ENCODE measurements around the gene PLAAT3. TPM values are rescaled to one million over a fixed set of nuclear protein-coding genes. Genes with fewer than 3 reads are reported as not detected.

The PLAAT3 gene
- polyA plus RNA-seq, 1 of the 3 experiments (the other 2 are of a cell fraction), result 44.0 TPM

DNA sequence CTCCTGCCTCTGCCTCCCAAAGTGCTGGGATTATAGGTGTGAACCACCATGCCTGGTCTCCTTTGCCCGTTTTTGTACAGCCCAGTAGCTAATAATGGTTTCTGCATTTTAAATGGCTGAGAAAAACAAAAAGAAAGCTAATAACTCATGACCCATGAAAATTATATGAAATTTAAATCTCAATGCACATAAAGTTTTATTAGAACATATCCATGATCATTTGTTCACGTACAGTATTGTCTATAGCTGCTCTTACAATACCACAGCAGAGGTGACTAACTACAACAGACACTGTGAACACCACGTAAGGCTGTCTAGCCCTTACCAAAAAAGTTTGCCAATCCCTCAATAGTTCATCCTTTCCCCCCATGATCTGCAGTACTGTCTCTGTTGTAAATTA lies 44.7 kb downstream of the PLAAT3 start (continued):
- TF ChIP-seq EZH2phosphoT487 (IDR thresholded peaks at IDR 0.05; ENCODE audit: borderline replicate concordance, low read depth), result no peak
- TF ChIP-seq, protein P1, sequence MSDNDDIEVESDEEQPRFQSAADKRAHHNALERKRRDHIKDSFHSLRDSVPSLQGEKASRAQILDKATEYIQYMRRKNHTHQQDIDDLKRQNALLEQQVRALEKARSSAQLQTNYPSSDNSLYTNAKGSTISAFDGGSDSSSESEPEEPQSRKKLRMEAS (IDR thresholded peaks at IDR 0.05; ENCODE audit: low read depth), result no peak

DNA sequence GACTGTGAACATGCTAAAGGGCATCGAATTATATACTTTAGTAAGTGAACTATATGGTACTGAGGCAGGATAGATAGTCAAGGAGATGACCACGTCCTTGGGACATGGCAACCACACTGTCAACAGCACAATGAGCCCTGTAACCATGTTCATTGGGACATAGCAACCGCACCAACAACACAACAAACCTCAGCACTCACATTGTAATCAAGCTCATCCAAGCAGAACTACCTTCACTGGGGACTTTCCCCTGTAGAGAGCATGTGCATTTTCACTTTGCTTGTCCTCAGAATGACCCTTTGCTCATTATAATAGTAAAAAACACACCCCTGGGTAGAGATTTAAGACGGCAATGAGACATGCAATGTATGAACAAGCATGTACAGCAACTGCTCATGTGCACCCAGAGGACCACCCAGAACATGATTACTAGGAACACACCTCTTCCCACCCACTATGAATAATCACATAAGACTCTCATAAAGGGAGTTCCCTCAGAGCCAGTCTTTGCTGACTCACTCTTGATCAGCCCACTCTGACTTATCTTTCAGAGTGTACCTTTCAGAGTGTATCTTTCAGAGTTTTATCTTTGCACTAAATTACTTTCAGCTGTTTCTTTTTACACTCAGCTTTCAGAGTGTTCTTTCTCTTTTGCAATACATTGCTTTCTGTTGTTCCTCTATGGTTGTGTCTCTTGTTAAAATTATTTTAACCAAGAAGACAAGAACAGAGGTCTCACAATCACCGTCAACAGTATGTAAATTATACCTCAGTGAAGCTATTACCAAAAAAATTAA lies 47.0 kb downstream of the PLAAT3 start:
- Histone ChIP-seq H3K4me2 (peak overlapping the region; percentile 2; the same call in 1 of the 2 replicates), H3K9ac (no peak overlapping the region)
- CTCF ChIA-PET, result interaction anchor here (1.1 to 1.2 kb wide), 2 partner anchors 69 to 72 kb away, joined by 4 read pairs; no protein-coding TSS in a partner anchor

DNA sequence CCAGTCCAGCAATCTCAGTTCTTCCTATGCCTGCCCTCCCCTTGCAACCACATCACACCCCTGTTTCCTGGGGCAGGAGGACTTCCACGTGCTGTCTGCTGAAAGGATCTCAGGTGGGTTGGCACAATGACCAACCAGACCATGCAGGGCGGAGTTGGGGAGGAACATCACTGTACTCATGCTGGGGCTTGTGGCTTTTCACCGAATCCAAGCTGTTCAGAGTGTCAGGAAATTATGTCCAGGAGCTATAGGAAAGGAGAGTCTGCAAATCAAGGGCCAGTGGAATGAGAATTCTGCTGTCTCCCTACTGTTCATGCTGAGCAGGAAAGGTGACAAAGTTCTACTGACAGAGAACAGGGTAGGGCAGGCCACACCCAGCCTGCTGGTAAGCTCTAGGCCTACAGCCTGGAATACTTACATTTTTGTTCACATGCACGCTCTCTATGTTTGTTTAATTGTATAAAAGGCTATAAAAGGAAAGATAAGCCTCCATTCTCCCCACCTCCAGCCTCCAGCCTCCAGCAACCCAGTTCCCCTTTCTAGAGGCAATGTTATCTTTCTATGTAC lies 49.4 kb downstream of the PLAAT3 start:
- CTCF ChIA-PET, result no interaction called here
- POLR2A ChIA-PET, result no interaction called here
- Histone ChIP-seq H3F3A (replicated peaks; ENCODE audit: insufficient read depth) (peaks cover 3% of the 10 kb centered on the region), H3K4me3 (ENCODE audit: low read depth in 2 of 2, low read length in 1 of 2) (no peak overlapping the region), H3K4me2 (no peak overlapping the region), H3K36me3 (replicated peaks in 1 of 2; ENCODE audit: control insufficient read depth in 1 of 2, insufficient read depth in 2 of 2, low read length in 1 of 2) (no peaks in the 10 kb centered on the region), H3K79me2 (ENCODE audit: insufficient read depth) (no peaks in the 10 kb centered on the region), H3K9me3 (no peaks in the 10 kb centered on the region), H3K27ac (ENCODE audit: low read depth in 2 of 2, low read length in 1 of 2) (no peak overlapping the region), H3K9ac (no peak overlapping the region), H3K27me3 (ENCODE audit: insufficient read depth) (no peaks in the 10 kb centered on the region), H2AFZ (ENCODE audit: low read depth) (no peak overlapping the region), H3K9me2 (no peaks in the 10 kb centered on the region), H4K20me1 (ENCODE audit: insufficient read depth) (no peaks in the 10 kb centered on the region), H3K4me1 (ENCODE audit: control insufficient read depth in 1 of 2, insufficient read depth in 2 of 2, low read depth in 1 of 2, low read length in 1 of 2) (peaks cover 5% of the 10 kb centered on the region in 2 experiments; a peak in 2 of 4 replicates)
- 74% methylated on average over 4 of the region's 4 CpGs for WGBS (ENCODE audit: low lambda C conversion rate)
- no peak for DNase-seq
- TF ChIP-seq, protein P2, sequence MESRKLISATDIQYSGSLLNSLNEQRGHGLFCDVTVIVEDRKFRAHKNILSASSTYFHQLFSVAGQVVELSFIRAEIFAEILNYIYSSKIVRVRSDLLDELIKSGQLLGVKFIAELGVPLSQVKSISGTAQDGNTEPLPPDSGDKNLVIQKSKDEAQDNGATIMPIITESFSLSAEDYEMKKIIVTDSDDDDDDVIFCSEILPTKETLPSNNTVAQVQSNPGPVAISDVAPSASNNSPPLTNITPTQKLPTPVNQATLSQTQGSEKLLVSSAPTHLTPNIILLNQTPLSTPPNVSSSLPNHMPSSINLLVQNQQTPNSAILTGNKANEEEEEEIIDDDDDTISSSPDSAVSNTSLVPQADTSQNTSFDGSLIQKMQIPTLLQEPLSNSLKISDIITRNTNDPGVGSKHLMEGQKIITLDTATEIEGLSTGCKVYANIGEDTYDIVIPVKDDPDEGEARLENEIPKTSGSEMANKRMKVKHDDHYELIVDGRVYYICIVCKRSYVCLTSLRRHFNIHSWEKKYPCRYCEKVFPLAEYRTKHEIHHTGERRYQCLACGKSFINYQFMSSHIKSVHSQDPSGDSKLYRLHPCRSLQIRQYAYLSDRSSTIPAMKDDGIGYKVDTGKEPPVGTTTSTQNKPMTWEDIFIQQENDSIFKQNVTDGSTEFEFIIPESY (IDR thresholded peaks at IDR 0.05; ENCODE audit: borderline replicate concordance, low read depth), result no peak
- TF ChIP-seq, protein P3, sequence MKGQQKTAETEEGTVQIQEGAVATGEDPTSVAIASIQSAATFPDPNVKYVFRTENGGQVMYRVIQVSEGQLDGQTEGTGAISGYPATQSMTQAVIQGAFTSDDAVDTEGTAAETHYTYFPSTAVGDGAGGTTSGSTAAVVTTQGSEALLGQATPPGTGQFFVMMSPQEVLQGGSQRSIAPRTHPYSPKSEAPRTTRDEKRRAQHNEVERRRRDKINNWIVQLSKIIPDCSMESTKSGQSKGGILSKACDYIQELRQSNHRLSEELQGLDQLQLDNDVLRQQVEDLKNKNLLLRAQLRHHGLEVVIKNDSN (IDR thresholded peaks at IDR 0.05; ENCODE audit: borderline replicate concordance, low read depth), result no peak
- no peak for TF ChIP-seq SIN3A (IDR thresholded peaks at IDR 0.05; ENCODE audit: borderline replicate concordance, low read depth, low read length)

More for the DNA sequence above, 47.0 kb downstream of the PLAAT3 start:
- Histone ChIP-seq H3K79me2 (ENCODE audit: insufficient read depth) (no peaks in the 10 kb centered on the region), H3K9me2 (no peaks in the 10 kb centered on the region), H3K4me3 (ENCODE audit: low read depth in 2 of 2, low read length in 1 of 2) (no peak overlapping the region), H3K27ac (ENCODE audit: low read depth in 2 of 2, low read length in 1 of 2) (peak overlapping the region in 1 of 2 experiments; percentile 43; a peak in 2 of 4 replicates), H3K4me1 (ENCODE audit: control insufficient read depth in 1 of 2, insufficient read depth in 2 of 2, low read depth in 1 of 2, low read length in 1 of 2) (peaks cover 0 to 5% of the 10 kb centered on the region in 2 experiments; a peak in 1 of 4 replicates), H3K36me3 (replicated peaks in 1 of 2; ENCODE audit: control insufficient read depth in 1 of 2, insufficient read depth in 2 of 2, low read length in 1 of 2) (no peaks in the 10 kb centered on the region), H3K9me3 (no peaks in the 10 kb centered on the region), H3K27me3 (ENCODE audit: insufficient read depth) (no peaks in the 10 kb centered on the region), H2AFZ (ENCODE audit: low read depth) (0 out of 2 replicates have a peak overlapping the region, but pooled peaks have one; percentile 10), H4K20me1 (ENCODE audit: insufficient read depth) (no peaks in the 10 kb centered on the region), H3F3A (replicated peaks; ENCODE audit: insufficient read depth) (peaks cover 3% of the 10 kb centered on the region)
- TF ChIP-seq RFX5 (IDR thresholded peaks at IDR 0.05; ENCODE audit: low read length), result no peak
- TF ChIP-seq JUND (IDR thresholded peaks at IDR 0.05), result peak; percentile 77
- TF ChIP-seq, protein P4, sequence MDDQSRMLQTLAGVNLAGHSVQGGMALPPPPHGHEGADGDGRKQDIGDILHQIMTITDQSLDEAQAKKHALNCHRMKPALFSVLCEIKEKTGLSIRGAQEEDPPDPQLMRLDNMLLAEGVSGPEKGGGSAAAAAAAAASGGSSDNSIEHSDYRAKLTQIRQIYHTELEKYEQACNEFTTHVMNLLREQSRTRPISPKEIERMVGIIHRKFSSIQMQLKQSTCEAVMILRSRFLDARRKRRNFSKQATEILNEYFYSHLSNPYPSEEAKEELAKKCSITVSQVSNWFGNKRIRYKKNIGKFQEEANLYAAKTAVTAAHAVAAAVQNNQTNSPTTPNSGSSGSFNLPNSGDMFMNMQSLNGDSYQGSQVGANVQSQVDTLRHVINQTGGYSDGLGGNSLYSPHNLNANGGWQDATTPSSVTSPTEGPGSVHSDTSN (IDR thresholded peaks at IDR 0.05), result no peak
- TF ChIP-seq TCF12 (IDR thresholded peaks at IDR 0.05), result peak; percentile 72
- TF ChIP-seq POLR2AphosphoS5 (IDR thresholded peaks at IDR 0.05; ENCODE audit: low read depth, low read length), result peak; percentile 45; the same call in 1 of the 2 replicates
- TF ChIP-seq FOXJ3 (CRISPR knock-in tag; IDR thresholded peaks at IDR 0.05), result no peak
- TF ChIP-seq FOSL2 (IDR thresholded peaks at IDR 0.05; ENCODE audit: borderline replicate concordance, low read depth), result peak; percentile 79
- TF ChIP-seq EZH2phosphoT487 (IDR thresholded peaks at IDR 0.05; ENCODE audit: borderline replicate concordance, low read depth), result no peak
- TF ChIP-seq, protein P5, sequence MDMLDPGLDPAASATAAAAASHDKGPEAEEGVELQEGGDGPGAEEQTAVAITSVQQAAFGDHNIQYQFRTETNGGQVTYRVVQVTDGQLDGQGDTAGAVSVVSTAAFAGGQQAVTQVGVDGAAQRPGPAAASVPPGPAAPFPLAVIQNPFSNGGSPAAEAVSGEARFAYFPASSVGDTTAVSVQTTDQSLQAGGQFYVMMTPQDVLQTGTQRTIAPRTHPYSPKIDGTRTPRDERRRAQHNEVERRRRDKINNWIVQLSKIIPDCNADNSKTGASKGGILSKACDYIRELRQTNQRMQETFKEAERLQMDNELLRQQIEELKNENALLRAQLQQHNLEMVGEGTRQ (IDR thresholded peaks at IDR 0.05; ENCODE audit: borderline replicate concordance, low read depth, low read length), result no peak
- no peak for TF ChIP-seq RXRA (IDR thresholded peaks at IDR 0.05; ENCODE audit: borderline replicate concordance, low read depth)
- no peak for TF ChIP-seq GATA2 (CRISPR knock-in tag; IDR thresholded peaks at IDR 0.05)
- no peak for DNase-seq
- WGBS (ENCODE audit: low lambda C conversion rate), result 47% methylated on average over 5 of the region's 5 CpGs
- POLR2A ChIA-PET, result no interaction called here
